ENCODE results near the gene CASP12.

CASP12 gene

DNA sequence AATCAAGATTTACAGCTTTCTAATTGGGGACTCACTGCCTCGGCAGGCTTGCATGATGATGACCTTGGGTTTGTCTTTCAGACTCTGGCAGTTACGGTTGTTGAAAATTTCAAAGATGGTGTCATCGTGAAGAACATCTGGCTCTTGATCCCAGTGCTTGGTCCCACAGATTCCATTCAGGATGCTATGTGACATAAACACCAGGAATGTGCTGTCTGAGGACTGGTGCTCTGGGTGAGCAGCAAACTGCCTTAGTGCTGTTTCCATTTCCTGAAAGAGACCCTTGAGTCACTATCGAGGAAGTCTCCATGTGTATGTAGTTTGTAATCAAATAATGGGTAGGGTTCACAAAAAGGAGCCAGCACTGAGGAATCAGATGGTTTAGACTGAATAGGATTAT lies 7.1 kb downstream of the CASP12 start:
- DNase-seq = no peak

DNA sequence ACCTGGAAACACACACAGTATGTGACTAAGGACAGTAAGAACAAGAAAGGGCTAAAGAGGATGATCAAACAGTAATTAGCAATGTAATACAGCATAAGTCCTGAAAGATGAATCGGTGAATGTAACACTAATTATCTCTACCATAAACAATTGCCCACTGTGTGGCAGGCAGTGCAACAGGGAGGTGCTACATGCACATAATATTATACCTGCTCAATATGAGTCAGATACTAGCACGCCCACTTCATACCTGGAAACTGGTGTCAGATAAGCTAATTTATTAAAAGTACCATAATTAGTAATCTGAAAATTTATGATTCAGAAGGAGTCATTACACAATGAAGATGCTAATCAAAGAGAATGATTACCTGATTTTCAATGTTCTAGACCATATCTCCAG lies 14.9 kb downstream of the CASP12 start:
- DNase-seq = peak; percentile 16

DNA sequence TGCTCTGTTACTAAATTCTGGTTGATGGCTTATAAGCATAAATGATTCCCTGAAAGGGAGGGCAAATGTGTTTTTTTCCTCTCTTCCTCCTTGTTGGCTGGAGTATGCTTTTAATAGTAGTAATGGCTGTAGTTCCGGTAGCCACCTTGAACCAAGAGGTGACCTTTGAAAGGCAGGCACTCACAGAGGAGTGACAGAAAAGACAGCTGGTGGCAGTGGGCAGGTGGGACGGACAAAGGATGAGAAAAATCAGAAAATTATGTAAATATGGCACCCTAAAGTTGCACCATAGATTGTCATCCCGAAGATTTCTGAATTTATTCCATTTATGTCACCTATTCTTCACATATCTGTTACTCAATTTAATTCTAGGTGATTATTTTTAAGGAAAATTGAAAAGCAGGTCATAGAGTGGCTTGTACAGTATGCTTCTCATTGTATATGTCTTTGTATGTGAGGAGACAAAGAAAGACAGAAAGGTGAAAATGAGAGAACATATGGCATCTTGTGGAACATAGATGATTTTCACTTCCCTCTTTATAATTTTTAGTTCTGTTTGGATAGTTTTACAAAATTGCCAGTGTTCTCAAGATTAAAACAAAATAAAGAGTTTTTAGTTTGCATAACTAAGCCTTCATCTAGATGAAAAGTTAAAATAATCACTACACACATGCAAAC lies 17.0 kb downstream of the CASP12 start:
- DNase-seq = no peak

DNA sequence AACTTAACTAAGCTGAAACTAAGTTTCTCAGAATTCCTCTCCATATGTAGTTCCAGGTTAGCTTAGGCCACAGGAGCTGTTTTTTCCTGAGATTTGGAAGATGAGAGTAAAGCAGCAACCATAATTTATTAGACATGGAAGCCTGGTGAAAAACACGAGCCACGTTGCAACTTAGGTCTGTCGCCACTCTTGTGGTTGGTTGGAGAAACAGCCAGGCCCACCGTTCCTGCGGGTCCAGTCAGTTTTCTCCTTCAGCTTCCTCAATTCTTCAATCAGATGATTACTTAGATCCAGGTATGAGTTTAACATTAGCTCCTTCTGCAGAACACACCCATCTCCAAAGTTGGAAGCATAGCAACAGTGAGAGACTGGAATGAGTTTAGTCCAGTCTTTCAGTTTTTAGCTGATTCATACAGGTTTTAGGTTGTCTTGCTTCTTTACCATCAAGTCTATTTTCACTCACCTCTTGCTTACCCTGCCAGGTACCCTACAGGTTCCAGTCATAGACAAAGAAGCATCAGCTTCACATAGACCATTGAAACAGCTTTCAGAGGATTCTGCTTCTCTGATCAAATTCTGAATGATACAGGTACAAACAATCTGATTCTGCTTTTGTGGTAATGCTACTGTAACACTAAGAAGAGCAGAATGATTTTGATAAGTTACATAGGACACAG lies 18.6 kb downstream of the CASP12 start:
- no peak for DNase-seq

DNA sequence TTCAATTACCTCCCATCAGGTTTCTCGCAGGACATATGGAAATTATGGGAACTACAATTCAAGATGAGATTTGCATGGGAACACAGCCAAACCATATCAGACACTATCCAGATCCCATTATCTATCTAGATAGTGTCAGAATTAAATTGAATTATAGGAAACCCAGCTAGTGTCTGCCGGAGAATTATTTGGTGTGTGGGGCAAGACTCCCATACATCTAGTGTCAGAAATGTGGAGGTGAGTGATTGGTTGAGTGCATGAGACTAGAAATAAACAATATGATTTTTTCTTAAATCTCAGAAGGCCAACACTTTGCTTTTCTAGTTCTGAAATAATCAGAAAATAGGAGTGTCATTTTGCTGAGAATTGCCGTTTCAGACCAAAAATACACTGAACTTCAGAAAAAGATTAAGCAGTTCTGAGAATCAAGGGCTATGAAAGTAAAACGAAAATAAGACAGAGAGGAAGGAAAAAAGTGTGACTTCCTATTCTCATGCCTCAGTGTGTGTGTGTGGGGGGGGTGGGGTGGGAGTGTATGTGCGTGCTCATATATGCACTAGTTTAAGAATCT lies 21.3 kb downstream of the CASP12 start:
- DNase-seq = no peak

DNA sequence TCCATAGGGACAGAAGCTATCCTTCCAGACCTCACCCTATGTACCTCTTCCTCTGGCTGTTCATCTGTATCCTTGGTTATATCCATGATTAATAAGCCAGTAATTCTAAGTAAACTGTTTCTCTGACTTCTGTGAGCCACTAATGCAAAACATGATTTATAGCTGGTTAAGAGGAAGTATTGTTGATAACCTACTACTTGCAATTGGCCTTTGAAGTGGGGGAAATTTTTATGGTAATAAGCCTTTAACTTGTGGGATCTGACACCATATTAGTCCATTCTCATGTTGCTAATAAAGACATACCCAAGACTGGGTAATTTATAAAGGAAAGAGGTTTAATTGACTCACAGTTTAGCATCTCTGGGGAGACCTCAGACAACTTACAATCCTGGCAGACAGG lies 21.9 kb downstream of the CASP12 start:
- DNase-seq = no peak

DNA sequence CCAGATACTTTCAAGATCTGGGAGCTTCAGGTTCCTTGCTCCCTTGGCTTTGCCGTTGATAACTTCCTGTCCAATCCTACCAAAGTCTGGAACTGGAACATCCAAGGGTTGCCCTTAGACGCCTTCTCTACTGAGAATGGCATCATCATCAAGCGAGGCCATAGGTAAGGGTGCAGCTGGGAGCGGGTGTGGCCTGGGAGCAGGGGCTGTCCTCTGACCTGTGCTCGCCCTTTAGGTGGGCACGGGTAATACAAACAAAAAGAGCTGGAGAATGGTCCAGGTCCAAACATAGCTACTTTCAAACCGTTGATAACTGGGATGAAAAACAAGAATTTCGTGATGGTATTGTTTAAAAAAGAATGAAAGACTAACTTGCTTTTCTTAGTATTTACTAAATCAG lies 25.0 kb downstream of the CASP12 start:
- peak; percentile 24 for DNase-seq

DNA sequence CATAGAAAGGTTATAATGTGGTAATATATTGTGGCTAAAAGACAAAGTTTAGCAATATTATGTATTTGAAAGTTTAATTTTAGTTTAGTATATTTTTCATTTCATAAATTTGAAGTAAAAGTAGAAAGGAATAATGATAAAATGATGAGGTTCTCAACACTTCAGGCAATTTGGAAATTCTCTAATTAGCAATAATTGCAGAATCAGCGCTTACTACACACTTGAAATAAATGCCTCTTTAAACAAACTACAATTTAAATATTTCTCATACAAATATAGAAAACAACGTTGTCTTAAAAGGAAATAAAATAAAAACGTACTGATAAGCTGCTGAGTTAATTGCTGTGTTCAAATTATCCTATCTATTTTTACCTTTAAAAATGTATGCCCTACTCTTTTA lies 25.9 kb downstream of the CASP12 start:
- DNase-seq = no peak

DNA sequence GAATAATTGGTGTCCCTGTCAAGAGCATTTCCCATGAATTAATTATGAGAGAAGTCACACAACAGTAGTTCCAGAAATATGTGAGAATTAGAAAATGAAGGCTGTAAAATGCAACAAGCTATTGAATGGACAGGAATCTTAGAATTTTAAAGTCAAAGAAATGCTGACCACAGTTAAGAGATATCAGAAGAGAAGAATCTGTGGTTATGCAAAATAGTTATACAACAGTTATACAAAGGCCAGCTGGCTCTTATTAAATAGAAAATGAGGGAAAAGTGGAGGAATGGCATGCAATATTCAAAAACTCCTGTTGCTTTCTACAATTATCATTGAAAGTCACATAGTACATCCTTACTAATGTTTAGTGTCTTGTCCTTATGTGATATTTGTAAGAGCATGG lies 27.4 kb downstream of the CASP12 start:
- DNase-seq = no peak

DNA sequence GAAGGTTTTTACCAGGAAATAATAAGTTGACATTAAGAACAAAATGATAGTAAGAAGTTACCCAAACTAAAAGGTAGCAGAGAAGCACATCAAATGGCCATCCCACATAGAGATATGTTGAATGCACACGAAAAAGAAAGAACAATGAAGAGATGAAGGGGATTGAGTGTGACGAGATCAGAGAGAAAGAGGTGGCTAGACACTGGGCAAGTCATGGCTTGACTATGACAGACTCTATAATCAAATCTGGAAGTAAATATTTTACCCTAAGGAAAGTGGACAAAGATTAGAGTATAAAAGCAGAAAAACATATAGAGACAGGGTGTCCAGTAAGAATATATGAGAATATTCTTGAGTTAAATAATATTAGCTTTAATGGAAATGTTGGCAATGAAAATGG lies 31.4 kb downstream of the CASP12 start:
- no peak for DNase-seq

DNA sequence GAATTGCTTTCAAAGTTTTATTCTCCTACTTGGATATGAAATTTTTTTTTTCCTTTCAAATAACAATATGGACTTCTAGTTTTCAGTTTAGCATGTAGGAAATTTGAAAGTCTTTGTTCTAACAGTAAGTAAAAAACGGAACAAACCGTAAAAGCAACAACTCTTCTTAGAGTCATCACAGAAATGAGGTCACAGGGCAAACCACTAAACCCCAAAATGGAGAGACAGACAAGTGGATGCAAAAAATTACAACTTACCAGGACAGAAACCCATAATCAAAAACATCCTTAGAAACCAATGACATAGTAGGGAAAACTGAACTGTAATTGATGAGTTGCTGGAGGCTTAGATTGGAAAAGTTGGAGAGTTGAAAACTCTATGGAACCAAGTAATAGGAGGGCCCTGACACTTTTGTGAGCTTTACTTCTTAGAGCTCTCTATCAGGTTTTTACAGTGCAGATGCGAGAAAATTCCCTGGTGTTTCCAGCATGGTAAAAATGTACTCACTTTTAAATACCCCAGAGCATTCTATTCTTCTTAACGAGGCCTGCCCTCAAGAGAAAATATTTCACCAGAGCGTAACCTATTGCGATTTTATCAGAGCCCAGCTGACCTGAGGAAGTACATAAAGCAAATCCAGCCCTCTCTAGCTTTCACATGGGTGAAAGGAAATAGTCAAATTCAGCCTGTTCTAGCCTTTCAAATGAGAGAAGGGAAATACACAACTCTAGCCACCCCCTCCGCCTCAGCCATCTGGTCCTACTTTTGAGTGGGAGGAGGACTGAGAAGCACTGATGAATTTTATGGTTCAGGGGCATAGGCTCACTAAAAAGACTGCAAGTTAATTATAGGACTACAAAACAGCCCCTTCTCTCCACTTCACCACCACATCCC lies 39.1 kb downstream of the CASP12 start:
- no peak for DNase-seq

DNA sequence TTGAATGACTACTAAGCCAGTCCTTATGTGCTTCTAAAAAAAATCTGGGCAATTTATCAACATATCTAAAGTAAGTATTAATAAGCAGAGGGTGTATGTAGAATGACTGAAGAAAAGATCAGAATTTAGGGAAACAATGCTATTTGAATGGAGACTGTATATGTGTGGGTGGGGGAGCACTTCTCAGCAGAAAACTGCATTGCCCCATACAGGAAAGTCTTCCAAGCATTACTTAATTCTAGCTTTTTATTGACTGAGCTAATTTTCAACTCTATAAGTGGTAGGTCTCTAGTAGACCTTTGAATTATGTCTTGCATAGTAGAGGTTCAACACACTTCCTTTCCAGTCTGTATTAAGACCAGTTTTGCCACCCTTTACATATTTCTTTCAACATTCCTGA lies 41.7 kb downstream of the CASP12 start:
- DNase-seq = no peak

DNA sequence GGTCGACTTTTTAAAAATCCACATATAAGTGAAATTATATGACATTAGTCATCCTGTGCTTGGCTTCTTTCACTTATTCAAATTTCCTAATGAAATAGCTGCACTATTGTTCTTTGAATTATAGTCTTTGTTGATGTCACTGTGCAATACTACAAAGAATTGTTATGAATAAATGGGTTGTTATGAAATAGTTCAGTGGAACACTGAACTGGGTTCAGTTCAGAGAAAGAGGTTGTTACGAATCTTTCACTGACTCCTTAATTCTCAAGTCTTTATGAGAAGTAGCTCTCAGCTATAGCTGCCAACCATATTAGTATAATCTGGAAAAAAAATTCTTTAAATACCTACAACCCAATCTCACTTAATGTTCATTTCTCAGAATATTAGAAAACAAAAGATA lies 42.3 kb downstream of the CASP12 start:
- DNase-seq = no peak

DNA sequence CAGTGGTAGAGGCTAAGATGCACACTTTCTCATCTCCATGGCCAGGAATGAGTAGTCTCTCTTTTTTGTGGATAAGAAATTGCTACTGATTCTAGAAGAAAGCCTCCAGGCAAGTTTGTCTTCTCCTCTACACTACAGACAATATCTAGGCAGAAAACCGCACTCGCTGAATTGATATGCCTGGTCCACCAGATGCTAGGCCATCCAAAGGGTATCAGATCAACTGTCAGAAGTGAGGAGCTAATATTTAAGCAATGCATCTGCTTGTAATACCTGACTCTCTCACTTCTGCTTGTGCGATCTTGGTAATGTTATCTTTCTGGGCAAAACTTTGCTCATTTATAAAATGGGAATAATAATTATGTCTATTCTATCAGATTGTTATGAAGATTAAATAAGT lies 45.0 kb downstream of the CASP12 start:
- no peak for DNase-seq

DNA sequence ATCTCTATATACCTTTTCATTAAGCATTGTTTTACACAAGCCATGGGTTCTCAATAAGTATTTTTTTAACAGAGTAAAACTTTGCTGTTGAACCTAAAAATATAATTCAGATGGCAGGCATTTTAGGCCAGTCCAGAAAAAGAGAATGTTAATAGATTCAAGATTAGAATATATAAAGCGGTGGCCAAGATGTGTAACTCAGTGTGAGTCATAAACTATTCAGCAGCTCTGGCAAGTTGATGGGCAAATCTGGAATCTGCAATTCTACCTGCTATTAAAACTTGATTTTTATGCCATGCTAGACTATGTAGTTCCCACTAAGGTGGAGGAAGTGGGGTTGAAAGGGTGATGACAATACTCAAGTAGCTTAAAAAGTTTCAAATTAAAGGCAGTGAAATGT lies 45.4 kb downstream of the CASP12 start:
- no peak for DNase-seq

DNA sequence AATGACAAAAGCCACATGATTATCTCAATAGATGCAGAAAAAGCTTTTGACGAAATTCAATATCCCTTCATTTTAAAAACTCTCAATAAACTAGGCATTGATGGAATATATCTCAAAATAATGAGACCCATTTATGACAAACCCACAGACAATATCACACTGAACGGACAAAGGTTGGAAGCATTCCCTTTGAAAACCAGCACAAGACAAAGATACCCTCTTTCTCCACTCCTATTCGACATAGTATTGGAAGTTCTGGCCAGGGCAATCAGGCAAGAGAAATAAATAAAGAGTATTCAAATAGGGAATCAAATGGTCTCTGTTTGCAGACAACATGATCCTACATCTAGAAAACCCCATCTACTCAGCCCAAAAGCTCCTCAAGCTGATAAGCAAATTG lies 52.0 kb downstream of the CASP12 start:
- no peak for DNase-seq

DNA sequence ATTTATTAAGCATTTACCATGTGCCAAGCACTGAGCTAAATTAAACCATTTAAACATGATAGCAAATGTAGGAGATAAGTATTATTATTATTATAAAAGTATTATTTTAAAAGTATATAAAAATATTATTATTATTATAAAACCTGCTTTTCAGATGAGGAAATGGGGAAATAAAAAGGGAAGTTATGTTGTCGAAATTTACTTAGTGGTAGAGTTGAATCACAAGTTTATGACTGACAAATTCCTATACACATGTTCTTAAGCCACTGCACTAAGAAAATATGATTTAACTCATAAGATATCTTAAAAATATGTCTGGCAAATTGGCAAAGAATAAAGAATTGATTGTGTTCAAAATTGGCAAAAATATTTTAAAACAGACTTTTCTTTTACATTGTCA lies 53.8 kb downstream of the CASP12 start:
- no peak for DNase-seq

DNA sequence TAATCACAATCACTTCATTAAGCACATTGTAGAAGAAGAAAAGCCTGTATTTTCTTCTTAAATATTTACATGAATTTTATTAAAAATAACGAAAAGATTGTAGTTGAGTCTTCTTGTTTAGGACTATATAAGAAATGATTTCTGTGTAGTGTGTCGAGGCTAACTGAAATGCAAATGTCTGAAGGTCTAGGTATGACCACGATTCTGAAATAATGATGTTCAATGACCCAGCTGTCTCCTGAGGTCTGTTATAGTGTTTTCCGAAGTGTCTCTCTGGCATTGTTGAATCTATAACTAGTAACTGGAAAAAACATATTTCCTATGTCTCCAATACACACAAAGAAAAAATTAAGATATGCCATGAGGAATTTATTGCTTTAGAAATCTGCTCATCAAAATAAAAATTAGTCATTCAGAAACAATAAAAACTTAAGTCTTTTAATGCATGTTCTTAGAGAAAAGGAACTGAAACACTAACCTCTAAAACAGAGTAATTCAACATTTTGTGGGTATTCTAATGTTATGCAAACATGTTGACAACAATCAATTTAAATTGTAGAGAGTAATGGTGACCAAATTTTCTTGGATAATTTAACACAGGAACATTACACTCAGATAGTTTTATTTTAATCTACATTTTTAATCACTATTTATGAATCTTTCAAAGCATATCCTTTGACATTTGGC lies 55.0 kb downstream of the CASP12 start:
- DNase-seq = no peak

DNA sequence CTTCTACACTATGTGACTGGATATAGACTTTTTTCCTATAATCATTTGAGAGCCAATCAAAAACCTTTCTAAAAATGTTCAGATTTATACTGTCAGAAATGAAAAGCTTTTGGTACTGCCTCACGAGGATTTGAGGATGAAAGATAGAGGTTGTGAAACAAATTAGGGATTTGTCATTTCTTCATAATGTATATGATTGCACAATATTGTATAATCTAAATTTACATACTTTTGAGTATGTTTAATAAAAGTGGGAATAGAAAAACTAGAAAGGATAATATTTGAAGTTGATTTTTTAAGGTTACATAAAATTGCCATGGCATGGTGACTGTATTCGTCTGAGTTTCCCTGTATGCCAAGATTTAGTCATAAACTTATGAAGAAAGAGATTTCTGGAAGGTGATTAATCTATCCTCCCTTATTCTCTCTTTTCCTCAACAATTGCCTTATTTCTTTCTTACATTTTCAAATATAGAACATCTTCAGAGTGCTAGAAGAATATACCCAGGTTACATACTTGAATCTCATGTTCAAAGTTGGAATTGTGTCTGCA lies 56.2 kb downstream of the CASP12 start:
- no peak for DNase-seq

DNA sequence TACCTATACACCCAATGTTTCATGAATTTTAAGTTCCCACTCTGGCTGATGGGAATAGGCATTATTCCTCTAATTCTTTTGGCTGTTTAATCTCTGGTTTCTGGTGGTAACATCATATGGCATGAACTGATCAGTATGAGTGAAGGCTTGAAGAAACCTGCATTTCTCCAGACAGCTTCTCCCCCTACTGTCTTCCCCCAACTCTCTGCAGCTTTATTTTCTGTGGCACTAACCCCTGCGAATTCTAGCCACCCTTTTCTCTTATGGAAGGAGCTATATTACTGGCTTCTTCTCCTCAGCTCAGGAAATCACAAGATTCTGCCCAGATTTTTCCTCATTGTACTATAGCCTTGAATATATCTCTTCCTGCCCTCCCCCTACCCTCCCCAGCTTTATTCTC lies 57.1 kb downstream of the CASP12 start:
- DNase-seq = no peak

DNA sequence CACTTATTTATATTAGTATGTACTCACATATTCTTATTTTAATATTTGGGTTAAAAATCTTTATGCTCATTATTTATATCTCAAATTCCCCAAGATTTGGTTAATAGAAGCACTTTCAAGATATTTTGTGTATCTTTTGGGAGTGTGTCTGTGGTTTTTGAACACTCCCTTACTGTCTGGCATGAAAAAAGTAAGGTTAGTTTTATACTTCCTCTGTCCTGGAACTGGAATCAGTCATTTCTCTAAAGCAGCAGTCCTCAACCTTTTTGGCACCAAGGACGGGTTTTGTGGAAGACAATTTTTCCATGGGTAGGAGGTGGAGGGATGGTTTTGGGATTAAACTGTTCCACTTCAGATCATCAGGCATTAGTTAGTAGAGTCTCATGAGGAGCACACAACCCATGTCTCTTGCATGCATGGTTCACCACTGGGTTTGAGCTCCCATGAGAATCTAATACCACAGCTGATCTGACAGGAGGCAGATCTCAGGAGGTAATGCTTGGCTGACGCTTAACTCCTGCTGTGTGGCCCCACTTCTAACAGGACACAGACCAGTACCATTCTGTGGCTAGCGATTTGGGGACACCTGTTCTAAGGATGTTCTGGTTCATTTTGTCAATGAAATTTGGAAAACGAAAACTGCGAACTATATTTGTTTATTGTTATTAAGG lies 60.2 kb downstream of the CASP12 start:
- DNase-seq = no peak

DNA sequence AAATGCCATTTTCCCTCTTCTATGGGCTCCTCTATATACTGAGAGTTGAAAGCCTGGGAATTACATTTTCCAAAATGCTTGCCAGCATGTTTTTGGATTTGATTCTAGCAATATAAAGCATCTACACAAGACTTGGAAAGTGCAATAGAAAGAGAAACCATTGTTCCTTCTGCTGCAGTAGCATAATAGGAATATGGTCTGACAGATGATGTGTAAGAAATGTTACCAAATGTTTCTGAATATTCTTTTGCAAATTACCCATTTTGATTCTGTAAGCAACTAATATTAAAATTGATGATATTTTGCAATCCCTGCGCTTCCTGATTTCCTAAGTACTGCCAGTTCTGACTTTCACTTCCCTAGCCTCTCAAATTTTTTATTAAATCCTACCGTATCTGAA lies 61.6 kb downstream of the CASP12 start:
- no peak for DNase-seq
